A673 (cell line): ENCODE measurements around the gene MED15.

Experiments used
- EZH2 ChIP-seq: fragments of 200-600 bp; sonication (generic); IDR thresholded peaks from 2 replicates; pipeline ENCODE4 v1.6.1; 2017; ENCODE audit warnings: borderline replicate concordance, low read depth, mild to moderate bottlenecking, mixed read lengths, antibody characterized with exemption, low read length; ENCODE audit not compliant: poor library complexity, severe bottlenecking
- TF ChIP-seq, protein P1 (sequence below): fragments of 300-800, 200-600 bp; sonication (generic); conservative IDR thresholded peaks from 2 replicates; pipeline ENCODE4 v1.5.1; 2017; ENCODE audit warnings: low read depth, mild to moderate bottlenecking, antibody characterized with exemption, low read length, moderate library complexity, mixed read lengths

DNA sequence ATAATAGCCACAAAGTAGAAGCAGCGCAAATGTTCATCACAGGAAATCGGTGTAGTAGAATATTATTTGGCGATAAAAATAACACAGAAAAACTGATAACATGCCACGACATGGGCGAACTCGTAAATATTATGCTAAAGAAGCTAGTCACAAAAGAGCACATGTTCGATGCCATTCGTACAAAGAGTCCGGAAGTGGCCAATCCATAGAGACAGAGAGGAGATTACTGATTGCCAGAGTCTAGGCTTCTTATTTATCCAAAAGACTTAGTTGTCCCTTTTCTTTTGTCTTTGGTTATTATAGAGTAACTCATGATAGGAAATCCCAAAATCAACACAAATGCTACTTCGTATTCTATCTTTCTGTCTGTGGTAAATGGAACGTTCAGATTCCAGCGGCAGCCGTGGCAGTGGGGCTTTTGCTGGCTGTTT is 56.5 kb downstream of the MED15 start:
- no peak for TF ChIP-seq EZH2
- TF ChIP-seq, protein P1, sequence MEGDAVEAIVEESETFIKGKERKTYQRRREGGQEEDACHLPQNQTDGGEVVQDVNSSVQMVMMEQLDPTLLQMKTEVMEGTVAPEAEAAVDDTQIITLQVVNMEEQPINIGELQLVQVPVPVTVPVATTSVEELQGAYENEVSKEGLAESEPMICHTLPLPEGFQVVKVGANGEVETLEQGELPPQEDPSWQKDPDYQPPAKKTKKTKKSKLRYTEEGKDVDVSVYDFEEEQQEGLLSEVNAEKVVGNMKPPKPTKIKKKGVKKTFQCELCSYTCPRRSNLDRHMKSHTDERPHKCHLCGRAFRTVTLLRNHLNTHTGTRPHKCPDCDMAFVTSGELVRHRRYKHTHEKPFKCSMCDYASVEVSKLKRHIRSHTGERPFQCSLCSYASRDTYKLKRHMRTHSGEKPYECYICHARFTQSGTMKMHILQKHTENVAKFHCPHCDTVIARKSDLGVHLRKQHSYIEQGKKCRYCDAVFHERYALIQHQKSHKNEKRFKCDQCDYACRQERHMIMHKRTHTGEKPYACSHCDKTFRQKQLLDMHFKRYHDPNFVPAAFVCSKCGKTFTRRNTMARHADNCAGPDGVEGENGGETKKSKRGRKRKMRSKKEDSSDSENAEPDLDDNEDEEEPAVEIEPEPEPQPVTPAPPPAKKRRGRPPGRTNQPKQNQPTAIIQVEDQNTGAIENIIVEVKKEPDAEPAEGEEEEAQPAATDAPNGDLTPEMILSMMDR, result no peak
